Hematopoietic multipotent progenitor cell treated with erythropoietin and hydrocortisone succinate and interleukin-3 and kit ligand, for 6 days (in vitro differentiated cells): ENCODE data around the gene NXN.
"Not testable (repeated sequence)": the region's sequence is repeated elsewhere in the genome, so short reads cannot be mapped to it uniquely, and the experiment has no call there.

Experiments
- DNase-seq: peaks from one replicate; pipeline ENCODE4 v3.0.0-alpha.2; 2015

The NXN gene

GRCh38 chr17:814371-814770 lies 165.2 kb downstream of the NXN start:
- no peak for DNase-seq

DNA sequence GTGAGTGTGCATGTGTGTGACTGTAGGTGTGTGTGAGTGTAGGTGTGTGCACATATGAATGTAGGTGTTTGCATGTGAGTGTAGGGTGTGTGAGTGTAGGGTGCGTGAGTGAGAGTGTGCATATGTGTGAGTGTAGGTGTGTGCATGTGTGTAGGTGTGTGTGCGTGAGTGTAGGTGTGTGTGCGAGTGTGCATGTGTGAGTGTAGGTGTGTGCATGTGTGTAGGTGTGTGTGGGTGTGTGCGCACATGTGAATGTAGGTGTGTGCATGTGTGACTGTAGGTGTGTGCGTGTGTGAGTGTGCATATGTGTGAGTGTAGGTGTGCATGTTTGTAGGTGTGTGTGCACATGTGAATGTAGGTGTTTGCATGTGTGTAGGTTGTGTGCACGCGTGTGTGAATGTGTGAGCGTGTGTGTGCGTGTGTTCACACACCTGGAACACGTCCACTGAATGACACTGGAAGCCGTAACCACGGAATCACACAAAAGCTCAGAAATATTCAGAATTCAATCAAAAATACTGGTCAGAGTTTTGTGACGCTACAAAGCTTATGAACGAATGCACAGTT lies 166.9 kb downstream of the NXN start:
- no peak for DNase-seq

DNA sequence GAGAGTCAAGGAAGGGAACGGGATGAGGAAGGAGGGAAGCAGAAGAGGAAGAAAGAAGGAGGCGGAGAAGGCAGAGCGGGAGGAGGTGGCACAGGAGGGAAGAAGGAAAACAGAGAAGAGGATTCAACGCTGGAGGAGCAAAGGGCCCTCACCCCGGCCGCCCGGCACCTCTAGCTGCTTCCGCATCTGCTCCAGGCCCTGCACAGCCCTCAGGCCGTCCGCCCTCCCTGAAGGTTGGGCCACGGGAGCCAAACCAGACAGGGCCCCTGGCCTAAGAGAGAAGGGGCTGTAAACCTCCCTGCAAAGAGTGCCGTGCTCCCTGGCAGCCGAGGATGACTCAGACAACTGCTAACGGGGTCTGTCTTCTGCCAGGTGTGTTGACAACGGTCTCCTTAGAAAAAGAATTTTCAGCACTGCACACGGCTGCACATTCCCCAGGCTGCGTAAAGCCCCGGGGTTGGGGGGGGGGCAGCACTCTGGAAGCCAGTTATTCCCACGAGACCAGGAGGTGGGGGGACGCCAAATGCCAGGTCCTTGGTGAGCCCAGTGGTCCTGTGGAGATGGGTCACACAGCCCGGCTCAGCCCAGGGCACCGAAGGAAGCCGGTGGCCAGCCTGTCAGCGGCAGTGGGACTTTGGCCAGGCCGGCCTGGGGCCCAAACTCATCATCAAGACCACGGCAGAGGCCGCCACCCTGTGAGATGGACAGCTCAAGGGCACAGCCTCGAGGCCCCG lies 168.4 kb downstream of the NXN start:
- no peak for DNase-seq

DNA sequence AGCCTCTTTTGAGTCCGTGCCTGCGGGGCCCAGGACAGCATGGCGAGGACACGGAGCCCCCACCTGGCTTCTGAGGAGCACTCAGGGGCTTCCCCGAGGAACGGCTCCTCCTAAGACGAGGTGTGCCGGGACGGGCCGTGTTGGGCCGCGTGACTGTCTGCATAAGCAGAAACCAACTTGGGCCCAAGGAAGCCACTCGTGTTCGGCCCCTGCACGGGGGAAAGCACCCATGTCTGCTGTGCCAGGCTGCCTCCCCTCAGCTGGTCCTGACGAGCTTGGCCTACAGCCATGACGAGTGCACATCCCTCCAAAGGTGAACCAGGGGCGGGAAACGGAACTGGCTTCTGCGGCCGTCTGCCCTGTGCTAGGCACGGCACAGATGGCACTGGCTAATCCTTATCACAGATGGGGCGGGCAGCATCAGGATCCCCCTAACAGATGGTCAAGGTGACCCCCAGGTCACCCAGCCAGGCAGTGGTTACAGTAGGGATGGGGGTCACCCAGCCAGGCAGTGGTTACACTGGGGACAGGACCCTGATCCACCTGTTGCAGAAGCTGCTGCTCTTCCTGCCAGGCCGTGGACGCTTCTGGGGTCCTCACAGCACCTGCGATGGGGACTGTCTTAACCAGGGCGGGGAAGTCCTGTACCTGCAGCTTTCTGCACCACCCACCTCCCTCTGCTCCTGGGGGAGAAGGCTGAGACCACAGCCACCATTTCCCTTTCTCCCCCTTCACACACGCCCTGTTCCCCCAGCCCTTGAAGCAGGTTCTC lies 171.9 kb downstream of the NXN start:
- no peak for DNase-seq

DNA sequence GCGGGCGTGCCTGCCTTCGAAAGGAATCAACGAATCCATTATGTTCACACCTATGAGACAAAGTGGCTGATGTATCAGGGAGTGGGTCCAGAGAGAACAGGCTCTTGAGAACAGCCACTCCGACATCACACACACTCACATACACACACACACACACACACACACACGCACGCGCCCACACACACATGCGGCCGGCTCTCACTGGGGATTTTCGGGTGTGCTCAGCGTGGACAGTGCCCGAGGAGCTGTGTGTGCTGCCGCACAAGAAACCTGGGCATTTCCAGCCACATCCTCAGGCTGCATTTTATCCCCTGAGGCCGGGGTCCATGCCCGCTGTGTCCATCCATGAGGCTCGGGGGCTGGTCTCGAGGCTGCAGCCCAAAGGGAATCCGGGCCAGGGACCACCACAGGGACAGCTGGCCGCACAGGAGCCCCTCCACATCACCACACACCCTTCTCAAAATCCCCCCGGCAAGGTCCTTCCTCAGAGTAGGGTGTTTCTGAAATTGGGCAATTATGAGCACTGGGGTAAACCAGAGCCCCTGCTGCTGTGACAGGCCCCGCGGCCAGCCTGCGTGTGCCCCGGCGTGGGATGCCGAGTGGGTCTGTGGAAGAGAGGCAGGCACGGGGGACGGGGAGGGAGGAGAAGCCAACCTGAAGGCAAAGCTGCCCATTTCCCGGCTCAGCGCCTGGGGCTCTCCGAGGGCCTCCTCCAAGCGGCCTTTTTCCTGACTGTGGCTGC lies 172.6 kb downstream of the NXN start:
- no peak for DNase-seq

- DNase-seq = no peak
Observed at GRCh38 chr17:806346-806745, 173.2 kb downstream of the NXN start.

- DNase-seq = not testable (repeated sequence)
Observed at GRCh38 chr17:805886-806285, 173.7 kb downstream of the NXN start.

DNA sequence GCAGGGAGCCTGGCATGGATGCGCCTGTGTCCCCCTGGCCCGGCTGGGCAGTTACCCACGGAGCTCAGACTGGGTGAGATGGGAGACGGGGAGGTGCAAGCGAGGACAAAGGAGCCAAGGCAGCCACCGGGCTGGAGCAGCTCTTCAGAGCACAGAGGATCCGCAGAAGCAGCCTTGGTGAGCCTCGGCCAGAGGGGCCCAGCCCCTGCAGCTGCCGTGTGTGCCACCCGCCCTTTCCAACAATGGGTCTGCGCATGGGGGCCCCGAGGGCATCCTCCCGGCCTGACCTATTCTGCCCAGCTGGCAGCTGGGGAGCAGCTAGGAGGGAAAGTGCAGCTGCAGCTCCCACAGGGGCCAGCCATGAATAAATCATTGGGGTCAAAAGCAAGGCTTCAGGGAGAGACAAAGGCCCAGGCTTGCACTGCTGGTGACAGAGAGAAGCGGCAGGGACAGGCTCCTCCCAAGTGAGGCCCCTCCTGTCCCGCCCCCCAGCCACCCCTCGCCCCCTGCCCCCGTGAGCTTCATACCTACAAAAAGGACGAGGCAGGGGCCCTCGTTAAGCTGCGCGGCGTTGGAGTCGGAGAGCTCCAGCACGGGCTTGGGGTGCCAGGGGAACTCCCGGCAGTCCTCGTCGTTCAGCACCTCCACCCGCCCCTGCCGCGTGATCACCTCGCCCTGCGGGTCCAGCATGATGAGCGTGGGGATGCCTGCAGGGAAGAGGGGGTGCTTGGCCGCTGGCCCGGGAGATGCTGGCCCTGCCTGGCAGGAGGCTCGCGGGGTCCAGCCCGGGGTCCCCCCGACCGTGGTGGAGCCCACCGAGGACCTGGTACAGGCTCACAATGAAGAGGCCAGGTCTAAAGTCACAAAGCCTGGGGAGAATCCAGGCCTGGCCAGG lies 174.8 kb downstream of the NXN start:
- DNase-seq = no peak

DNA sequence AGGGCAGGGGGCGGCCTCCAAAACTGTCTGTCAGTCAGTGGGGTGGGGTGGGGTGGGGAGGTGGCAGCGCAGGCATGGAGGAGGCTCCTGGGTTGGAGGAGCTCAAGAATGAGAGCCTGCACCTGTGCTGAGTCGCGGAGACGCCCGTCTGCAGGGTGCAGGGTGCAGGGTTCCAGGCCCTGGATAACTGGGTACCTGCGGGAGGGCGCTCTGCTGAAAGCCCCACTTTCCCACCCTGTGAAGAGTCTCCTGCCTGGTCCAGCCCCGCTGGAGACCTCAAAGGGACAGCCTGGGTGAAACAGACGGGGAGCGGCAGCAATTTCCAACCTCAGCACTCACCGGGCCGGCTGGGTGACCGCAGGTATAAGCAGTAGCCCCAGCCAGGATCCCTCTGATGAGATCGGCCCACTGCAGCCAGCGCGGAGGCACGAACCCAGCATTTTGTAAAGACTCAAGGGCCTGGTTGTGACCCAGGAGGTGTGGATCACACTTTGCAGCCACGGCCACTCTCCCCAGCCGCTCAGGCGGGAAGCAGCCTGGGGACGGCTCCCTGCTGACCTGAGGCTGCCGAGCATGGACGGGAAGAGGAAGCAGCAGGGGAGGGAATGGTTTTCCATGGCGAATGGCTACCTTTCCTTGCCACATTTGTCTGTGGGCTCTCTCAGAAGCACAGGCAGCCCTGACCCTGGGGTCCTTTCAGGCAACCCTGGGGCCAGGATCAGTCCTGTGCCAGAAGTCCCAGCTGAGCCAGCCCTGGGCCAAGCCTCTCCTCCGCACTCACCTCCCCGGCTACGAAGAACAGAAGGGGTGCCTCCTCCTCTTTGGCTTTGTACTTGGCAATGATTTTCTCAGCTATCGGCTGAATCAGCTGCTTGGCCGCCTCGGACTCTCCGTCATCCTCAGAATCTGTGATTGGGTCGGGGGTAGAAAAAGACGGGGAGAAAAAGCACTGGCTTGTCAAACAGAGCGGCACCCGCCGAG lies 176.4 kb downstream of the NXN start:
- DNase-seq = no peak

DNA sequence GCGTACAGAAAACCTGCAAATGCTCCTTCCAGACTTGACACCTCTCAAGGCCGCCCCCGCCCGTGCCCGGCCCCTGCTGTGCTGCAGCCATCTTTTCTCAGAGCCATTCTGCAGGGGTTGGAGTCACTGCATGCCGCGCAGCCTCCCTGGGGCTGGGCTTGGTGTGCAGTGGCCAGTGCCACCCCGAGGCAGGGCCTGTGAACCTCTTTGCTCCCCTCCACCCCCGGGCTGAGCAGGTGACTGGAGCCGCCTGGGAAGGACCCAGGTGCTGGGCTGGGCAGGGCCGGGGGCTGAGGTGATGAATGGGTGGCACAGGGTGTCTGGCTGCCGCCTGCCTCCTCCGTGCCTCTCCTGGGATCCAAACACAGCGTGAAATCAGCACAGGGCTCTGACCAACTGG lies 177.1 kb downstream of the NXN start:
- no peak for DNase-seq

- DNase-seq = no peak
Observed at GRCh38 chr17:801660-802059, 177.9 kb downstream of the NXN start.

DNA sequence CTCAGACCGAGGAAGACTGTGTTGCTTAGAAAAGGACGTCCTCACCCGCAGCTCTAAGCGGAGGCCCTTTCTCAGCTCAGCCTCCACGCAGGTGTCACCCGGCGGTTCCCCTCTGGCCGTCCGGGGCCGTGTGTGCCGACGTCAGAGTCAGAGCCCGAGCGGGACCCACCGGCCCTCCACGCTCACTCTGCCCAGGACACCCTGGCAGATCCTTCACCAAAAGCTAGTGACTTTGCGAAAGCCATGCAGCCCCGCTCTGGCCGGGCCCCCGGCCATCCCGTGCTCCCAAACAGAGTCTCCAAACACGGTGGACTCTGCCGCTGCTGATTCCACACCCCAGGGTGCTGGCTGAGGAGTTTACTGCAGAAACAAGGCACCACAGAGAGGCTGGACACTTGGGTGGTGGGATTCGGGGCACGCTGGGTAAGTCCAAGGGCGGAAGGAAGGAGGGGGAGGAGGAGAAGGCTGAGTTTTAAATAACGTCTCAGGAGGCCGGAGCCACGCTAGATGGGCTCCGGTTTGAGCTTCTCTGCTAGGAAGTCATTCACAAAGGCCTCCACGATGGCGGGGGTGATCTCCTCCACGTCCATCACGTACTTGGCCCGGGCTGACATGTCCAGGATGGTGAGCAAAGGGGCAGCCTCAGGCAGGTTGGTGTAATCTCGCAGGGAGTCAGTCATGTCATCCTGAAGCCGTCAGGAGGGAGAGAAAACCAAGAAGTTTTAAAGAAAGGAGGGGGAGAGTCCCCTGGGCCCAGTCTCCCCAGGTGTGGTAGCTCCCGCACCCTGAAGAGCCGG lies 178.9 kb downstream of the NXN start:
- DNase-seq = no peak

- no peak for DNase-seq
Observed at GRCh38 chr17:799261-799660, 180.3 kb downstream of the NXN start.

- DNase-seq = no peak
Observed at GRCh38 chr17:798246-798645, 181.3 kb downstream of the NXN start.

DNA sequence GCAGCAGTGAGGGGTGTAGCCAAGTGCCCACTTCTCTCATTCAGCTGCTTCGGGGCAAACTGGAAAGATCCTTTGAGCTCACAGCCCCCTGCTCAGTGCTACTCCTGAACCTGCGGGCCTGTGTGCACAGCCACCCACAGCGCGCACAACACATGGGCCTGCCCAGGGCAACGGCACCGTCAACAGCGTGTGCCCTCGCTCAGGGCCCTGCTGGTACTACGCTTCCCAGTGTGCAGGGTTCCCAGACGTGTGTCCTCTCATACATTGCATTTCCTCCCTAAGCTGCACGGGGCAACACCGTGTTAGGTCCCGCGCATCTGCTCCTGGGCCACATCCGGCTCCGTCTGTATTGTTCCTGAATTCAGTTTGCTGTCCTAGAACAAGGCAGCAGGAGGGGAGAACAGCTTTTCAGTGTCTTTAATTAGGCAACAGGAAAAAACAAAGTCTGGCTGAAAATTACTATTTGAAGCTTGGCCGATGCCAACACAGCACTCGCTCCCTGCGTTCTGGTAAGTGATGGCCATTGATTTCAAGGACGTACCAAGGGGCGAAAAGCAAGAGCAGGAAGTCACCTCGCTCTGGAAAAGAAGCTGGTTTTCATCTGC lies 182.2 kb downstream of the NXN start:
- DNase-seq = no peak

- DNase-seq = no peak
Observed at GRCh38 chr17:796609-797008, 183.0 kb downstream of the NXN start.

DNA sequence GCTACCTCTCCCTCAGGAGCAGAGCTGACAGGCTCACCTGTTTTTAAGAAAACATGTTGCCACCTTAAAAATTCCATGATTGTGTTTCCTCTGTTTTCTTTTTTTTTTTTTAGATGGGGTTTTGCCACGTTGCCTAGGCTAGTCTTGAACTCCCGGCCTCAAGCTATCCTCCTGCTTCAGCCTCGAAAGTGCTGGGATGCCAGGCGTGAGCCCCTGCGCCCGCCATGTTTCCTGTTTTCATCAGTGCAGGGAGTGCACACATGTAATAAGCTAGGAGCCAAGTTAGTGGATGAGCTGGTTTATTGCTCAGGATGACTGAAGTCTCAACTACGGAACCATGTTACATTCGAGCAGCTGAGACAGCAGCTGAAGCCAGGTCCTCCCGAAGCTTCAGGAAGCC lies 183.9 kb downstream of the NXN start:
- DNase-seq = no peak

DNA sequence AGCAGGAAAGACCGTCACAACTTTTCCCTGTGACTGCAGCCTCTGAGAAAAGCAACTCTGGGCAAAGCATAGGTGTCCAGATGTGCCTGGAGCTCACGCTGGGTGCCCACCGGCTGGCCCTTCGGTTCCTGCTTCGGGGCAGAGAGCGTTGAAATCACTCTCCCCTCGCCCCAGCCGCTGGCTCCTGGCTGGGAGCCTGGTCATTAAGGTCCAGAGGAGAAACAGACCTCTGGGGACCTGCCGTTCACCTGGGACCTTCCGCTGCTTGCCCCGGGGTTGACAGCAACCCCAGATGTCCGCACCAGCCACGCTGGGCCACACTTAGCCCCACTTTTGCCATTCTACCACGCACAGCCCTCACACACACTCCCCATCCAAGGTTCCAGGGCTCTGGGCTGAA lies 184.3 kb downstream of the NXN start:
- no peak for DNase-seq

DNA sequence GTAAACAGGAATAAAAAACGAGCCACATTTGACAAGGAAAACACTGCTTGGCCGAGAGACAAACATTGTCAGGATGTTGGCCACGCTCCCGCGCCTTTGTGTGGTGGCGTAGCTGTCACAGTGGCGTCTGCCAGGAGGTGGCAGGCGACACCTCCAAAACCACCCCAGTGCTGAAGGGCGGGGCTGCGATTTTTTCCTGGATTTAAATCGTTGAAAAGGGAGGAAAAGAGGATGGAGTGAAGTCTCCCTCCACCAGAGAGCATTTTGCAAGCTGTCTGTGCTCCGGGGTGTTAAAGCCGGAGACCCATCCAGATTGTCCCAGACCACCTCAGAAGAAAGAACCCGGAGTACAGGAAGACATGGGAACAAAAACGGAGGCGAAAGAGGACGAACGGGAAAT lies 184.7 kb downstream of the NXN start:
- peak; percentile 81 for DNase-seq

DNA sequence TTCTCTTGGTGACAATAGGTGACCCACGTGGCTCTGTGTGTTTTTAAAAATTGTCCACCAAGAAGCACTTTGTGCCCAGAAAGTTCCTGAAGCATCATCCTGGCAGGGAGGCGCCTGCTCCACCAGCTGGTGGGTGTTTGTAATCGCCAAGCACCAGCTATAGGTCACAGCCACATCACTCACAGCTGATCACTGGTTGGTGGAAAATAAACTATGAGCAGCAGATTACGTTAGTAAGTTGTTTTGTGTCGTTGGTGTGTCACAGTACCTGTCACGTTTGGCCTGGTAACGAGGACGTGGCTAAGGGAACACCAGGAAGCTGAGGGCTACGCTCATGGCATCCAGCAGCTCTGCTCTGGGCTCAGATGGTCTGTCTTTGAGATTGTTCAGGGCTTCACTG lies 187.3 kb downstream of the NXN start:
- peak; percentile 16 for DNase-seq
